Left lung (tissue), 10 donors: Measurements from ENCODE around the gene MYL5. TPM values are rescaled to one million over a fixed set of nuclear protein-coding genes. Genes with fewer than 3 reads are reported as not detected.
"Not testable (repeated sequence)": the region's sequence is repeated elsewhere in the genome, so short reads cannot be mapped to it uniquely, and the experiment has no call there.

ENCODE experiments used
- ATAC-seq: fragments of 200-7000 bp; cut with Tn5 transposase; one replicate; pipeline ENCODE4 v1.9.1; 2020; ENCODE audit warnings: moderate library complexity
- DNase-seq, 4 donors: peaks; one replicate each; pipeline ENCODE4 v3.0.0-alpha.2; 2013 to 2020
- H3K27ac ChIP-seq, 2 donors: fragments of 200-600 bp; sonication (generic) in 1 of 2; one replicate each; pipeline versions ENCODE4 v1.5.0 to v1.8.0; 2020 to 2021
- H3K27me3 ChIP-seq, 2 donors: fragments of 200-600 bp; sonication (generic) in 1 of 2; one replicate each; pipeline versions ENCODE4 v1.5.0 to v1.8.0; 2020 to 2021
- H3K36me3 ChIP-seq, 2 donors: fragments of 200-600 bp; sonication (generic) in 1 of 2; one replicate each; pipeline versions ENCODE4 v1.5.0 to v1.8.0; 2020 to 2021
- H3K4me1 ChIP-seq, 2 donors: fragments of 200-600 bp; one replicate each; pipeline ENCODE4 v1.8.0; 2021
- H3K4me3 ChIP-seq, 2 donors: fragments of 200-600 bp; sonication (generic) in 1 of 2; one replicate each; pipeline versions ENCODE4 v1.5.0 to v1.8.0; 2020 to 2021; ENCODE audit warnings: mild to moderate bottlenecking in 1 of 2
- H3K9me3 ChIP-seq, 2 donors: fragments of 200-600 bp; sonication (generic) in 1 of 2; one replicate each; pipeline versions ENCODE4 v1.5.0 to v1.8.0; 2020 to 2021
- intact Hi-C, 2 donors: fragments of 100-400 bp; cut with DNase I; formaldehyde crosslinking; loops; one replicate each; pipeline versions ENCODE4 v1.11.2 to v1.14.2; 2022
- polyA plus RNA-seq, 6 donors: library from polyadenylated mRNA; unstranded; fragments of 120-200 nt; gene quantifications; one replicate each; pipeline ENCODE4 v1.2.1, GENCODE V29; 2013; ENCODE audit not compliant: insufficient read length in 6 of 6
- total RNA-seq, 2 donors: library from RNA; stranded (reverse); fragmentation: NEBNext Ultra II Directional; extraction: Animal tissue kit (Norgen Biotek cat#: 25700); gene quantifications; one replicate each; pipeline ENCODE4 v1.2.1, GENCODE V29; 2021
- TF ChIP-seq, protein P1 (sequence below), 2 donors: fragments of 200-600 bp; sonication (generic) in 1 of 2; IDR thresholded peaks; one replicate each; pipeline versions ENCODE4 v1.5.0 to v1.8.0; 2021; ENCODE audit warnings: antibody characterized with exemption in 2 of 2
- donor health status: DM: no; HTN: yes; CAD: no.
- donor health status: DM: no; HTN: no; CAD: no.

Gene MYL5
- total and polyA plus RNA-seq, 8 donors: 7.8 to 23.2 (median 17.5) TPM

DNA sequence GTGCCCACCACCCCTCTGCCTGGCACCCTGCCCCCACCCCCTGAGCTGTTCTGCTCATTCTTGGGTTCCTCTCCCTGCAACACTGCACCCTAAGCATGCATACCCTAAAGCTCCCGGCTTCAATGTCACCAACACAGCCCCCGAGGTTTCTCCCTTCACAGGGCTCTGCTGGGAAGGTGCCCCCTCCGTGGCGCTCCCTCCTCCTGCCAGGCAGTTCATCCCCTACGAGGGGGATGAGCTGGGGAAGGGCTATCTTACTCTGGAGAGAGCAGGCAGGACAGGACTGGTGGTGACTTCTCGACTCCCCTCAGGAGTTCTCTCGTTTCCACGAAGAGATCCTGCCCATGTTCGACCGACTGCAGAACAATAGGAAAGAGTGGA is 6.8 kb upstream of the MYL5 start:
- intact Hi-C loops: no loop called here
- TF ChIP-seq, protein P1, sequence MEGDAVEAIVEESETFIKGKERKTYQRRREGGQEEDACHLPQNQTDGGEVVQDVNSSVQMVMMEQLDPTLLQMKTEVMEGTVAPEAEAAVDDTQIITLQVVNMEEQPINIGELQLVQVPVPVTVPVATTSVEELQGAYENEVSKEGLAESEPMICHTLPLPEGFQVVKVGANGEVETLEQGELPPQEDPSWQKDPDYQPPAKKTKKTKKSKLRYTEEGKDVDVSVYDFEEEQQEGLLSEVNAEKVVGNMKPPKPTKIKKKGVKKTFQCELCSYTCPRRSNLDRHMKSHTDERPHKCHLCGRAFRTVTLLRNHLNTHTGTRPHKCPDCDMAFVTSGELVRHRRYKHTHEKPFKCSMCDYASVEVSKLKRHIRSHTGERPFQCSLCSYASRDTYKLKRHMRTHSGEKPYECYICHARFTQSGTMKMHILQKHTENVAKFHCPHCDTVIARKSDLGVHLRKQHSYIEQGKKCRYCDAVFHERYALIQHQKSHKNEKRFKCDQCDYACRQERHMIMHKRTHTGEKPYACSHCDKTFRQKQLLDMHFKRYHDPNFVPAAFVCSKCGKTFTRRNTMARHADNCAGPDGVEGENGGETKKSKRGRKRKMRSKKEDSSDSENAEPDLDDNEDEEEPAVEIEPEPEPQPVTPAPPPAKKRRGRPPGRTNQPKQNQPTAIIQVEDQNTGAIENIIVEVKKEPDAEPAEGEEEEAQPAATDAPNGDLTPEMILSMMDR (IDR thresholded peaks at IDR 0.05): no peak
- no peak for ATAC-seq
- peaks cover 0 to 20% of the 10 kb centered on the region in 2 donors for H3K36me3 ChIP-seq
- H3K27ac ChIP-seq: no peak overlapping the region
- peaks cover 0 to 8% of the 10 kb centered on the region in 2 donors for H3K27me3 ChIP-seq
- H3K9me3 ChIP-seq: no peaks in the 10 kb centered on the region
- peak in 2 of 4 donors; percentile 27 to 39 for DNase-seq
- H3K4me1 ChIP-seq: peaks cover 0 to 14% of the 10 kb centered on the region in 2 donors
- no peak overlapping the region for H3K4me3 ChIP-seq

DNA sequence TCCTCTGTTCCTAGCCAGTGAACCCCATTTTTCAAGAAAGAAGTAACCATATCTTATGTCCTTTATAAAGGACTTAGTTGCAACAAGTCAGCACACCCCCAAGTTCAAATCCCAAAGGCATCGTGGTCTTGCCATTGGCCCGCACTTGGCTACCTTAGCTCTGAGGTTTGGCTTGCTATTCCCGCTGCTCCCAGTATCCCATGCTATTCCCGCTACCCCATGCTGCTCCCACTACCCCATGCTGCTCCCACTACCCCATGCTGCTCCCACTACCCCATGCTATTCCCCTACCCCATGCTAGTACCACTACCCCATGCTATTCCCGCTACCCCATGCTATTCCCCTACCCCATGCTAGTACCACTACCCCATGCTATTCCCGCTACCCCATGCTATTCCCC is 6.1 kb upstream of the MYL5 start:
- ATAC-seq, H3K4me3 ChIP-seq, DNase-seq, H3K9me3 ChIP-seq, H3K27me3 ChIP-seq, H3K27ac ChIP-seq, intact Hi-C loops: not testable (repeated sequence)
- Histone ChIP-seq H3K4me1 (peaks cover 2 to 21% of the 10 kb centered on the region in 2 donors), H3K36me3 (peaks cover 0 to 24% of the 10 kb centered on the region in 2 donors)

DNA sequence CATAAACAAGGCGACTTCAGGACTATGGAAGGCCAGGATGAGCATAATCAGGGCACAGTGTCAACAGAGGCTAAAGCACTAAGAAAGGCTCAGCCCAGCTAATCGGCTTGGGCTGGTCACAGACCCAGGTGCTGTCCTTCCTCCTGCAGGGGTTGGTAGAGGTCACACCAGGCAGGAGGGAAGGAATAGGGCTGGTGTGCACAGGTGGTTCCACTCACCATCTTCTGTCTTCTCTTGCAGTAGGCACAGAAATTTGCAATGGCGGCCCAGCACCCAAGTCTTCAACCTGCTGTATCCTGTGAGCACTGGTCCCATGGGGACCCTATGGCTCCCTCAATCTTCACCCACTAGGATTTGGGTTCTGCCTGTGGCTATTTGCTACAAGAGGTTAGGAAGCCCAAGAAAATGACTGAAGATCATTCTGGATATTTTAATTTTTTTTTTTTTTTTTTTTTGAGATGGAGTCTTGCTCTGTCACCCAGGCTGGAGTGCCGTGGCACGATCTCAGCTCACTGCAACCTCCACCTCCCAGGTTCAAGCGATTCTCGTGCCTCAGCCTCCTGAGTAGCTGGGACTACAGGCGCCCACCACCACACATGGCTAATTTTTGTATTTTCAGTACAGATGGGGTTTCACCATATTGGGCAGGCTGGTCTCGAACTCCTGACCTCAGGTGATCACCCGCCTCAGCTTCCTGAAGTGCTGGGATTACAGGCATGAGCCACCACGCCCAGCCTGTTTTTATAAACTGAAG is 4.4 kb upstream of the MYL5 start:
- H3K36me3 ChIP-seq: peaks cover 0 to 24% of the 10 kb centered on the region in 2 donors
- intact Hi-C loops, H3K27ac ChIP-seq, ATAC-seq, H3K9me3 ChIP-seq, DNase-seq, H3K4me3 ChIP-seq, H3K27me3 ChIP-seq: not testable (repeated sequence)
- peaks cover 5 to 17% of the 10 kb centered on the region in 2 donors for H3K4me1 ChIP-seq

DNA sequence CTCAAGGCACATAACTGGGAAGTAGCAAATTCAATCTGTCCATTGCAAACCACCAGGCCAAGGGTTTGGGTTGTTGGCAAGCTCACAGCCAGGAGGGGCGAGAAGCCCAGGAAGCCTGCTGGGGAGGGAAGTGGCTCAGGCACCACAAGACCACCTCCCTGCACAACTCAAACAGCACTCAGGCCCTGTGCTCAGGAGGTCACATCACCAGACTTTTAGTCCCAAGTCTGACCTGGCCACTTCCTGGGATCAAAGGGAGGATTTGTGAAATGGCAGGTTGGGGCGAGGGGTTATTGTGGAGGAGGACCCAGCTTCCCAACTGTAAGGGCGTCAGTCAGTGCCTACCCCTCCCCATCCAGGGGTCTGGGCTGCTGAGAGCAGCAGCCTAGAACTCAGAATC is 2.6 kb upstream of the MYL5 start:
- Histone ChIP-seq H3K27me3 (no peaks in the 10 kb centered on the region), H3K27ac (no peak overlapping the region), H3K4me1 (peaks cover 5 to 30% of the 10 kb centered on the region in 2 donors), H3K9me3 (no peaks in the 10 kb centered on the region), H3K4me3 (no peak overlapping the region), H3K36me3 (peaks cover 0 to 24% of the 10 kb centered on the region in 2 donors)
- intact Hi-C loops: no loop called here
- TF ChIP-seq, protein P1 (IDR thresholded peaks at IDR 0.05): no peak
- DNase-seq (no peak), ATAC-seq (no peak)

DNA sequence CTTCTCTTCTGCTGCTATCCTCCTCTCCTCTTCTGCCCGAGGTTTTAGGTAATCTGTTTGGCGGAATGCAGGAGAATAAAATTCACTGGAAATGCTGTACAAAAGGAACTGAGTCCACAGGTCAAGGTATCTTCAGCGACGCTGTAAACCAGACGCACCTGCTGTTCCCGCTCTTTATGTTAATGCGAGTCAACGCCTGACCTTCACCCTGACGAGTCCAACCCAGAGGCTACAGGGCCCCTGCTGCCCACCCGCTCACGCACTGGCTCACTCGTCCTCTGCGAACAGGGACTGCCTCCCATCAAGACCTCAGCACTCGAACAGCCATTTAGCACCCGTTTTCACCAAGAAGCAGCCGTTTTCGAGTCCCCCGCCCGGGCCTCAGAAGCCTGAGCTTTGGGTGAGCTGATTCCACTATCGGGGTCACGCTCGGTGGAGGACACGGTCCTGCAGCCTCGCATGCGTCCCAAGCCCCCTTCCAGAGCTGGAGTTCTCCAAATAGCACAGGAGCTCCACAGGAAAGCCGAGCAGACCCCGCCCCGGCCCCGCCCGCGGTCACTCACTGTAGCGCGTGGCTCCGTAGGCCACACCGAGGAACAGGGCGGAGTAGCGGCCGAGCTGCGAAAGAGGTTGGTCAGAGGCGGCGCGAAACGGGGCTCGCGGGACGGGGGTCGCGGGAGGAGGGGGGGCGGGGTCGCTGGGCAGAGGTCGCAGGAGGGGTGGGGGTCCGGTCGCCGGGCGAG is 822 bp upstream of the MYL5 start:
- DNase-seq: peak in 2 of 4 donors; percentile 73 to 91
- peak overlapping the region; percentile 48 to 86 for H3K27ac ChIP-seq
- ATAC-seq: peak; percentile 42

More for the DNA sequence above, 822 bp upstream of the MYL5 start:
- no peaks in the 10 kb centered on the region for H3K9me3 ChIP-seq
- peaks cover 0 to 24% of the 10 kb centered on the region in 2 donors for H3K36me3 ChIP-seq
- H3K4me1 ChIP-seq: peaks cover 5 to 30% of the 10 kb centered on the region in 2 donors
- peak overlapping the region; percentile 70 to 97 for H3K4me3 ChIP-seq
- no peaks in the 10 kb centered on the region for H3K27me3 ChIP-seq
- intact Hi-C loops: no loop called here
- TF ChIP-seq, protein P1 (IDR thresholded peaks at IDR 0.05): no peak
